Activated T-cell treated with anti-CD3 and anti-CD28 coated beads, Interleukin-2, amount 50 U/mL, for 24 hours (primary cell): Measurements from ENCODE around the gene HDLBP.
"Not testable (repeated sequence)": the region's sequence is repeated elsewhere in the genome, so short reads cannot be mapped to it uniquely, and the experiment has no call there.

Experiments
- DNase-seq: peaks from one replicate; pipeline ENCODE4 v3.0.0-alpha.2; 2020
- H3K27ac Mint-ChIP-seq: 2 replicates; pipeline ENCODE4 v1.8.0; 2020; ENCODE audit warnings: mild to moderate bottlenecking, mixed read lengths
- H3K27me3 Mint-ChIP-seq: 2 replicates; pipeline ENCODE4 v1.8.0; 2020; ENCODE audit warnings: mixed read lengths
- H3K36me3 Mint-ChIP-seq: 2 replicates; pipeline ENCODE4 v1.8.0; 2020; ENCODE audit warnings: low read depth, mixed read lengths
- H3K4me1 Mint-ChIP-seq: 2 replicates; pipeline ENCODE4 v1.8.0; 2020; ENCODE audit warnings: low read depth, mixed read lengths
- H3K4me3 Mint-ChIP-seq: 2 replicates; pipeline ENCODE4 v1.8.0; 2020; ENCODE audit warnings: mild to moderate bottlenecking, moderate library complexity, mixed read lengths
- H3K9me3 Mint-ChIP-seq: 2 replicates; pipeline ENCODE4 v1.8.0; 2020; ENCODE audit warnings: mixed read lengths

Gene HDLBP

GRCh38 chr2:241302759-241303651, 12.5 kb downstream of the HDLBP start:
- peaks cover 24% of the 10 kb centered on the region for H3K36me3 Mint-ChIP-seq
- no peaks in the 10 kb centered on the region for H3K9me3 Mint-ChIP-seq
- H3K27ac Mint-ChIP-seq = peak overlapping the region; percentile 5
- no peak overlapping the region for H3K4me3 Mint-ChIP-seq
- peaks cover 66% of the 10 kb centered on the region for H3K4me1 Mint-ChIP-seq
- no peak for DNase-seq
- H3K27me3 Mint-ChIP-seq = no peaks in the 10 kb centered on the region

GRCh38 chr2:241302083-241302482, 13.4 kb downstream of the HDLBP start:
- Mint-ChIP-seq H3K4me3 (no peak overlapping the region), H3K4me1 (peaks cover 65% of the 10 kb centered on the region)

GRCh38 chr2:241300000-241300399, 15.5 kb downstream of the HDLBP start:
- H3K4me3 Mint-ChIP-seq = no peak overlapping the region
- H3K27me3 Mint-ChIP-seq = no peaks in the 10 kb centered on the region
- peak; percentile 46 for DNase-seq
- no peaks in the 10 kb centered on the region for H3K9me3 Mint-ChIP-seq
- peaks cover 61% of the 10 kb centered on the region for H3K4me1 Mint-ChIP-seq
- peak overlapping the region; percentile 5 for H3K27ac Mint-ChIP-seq
- H3K36me3 Mint-ChIP-seq = peaks cover 26% of the 10 kb centered on the region

More at GRCh38 chr2:241302083-241302482, 13.4 kb downstream of the HDLBP start:
- Mint-ChIP-seq H3K27ac (no peak overlapping the region), H3K9me3 (no peaks in the 10 kb centered on the region), H3K36me3 (peaks cover 25% of the 10 kb centered on the region), H3K27me3 (no peaks in the 10 kb centered on the region)
- no peak for DNase-seq

- H3K36me3 Mint-ChIP-seq = peaks cover 21% of the 10 kb centered on the region
- H3K27me3 Mint-ChIP-seq = no peaks in the 10 kb centered on the region
- H3K9me3 Mint-ChIP-seq = no peaks in the 10 kb centered on the region
- peak overlapping the region; percentile 45 for H3K27ac Mint-ChIP-seq
- H3K4me3 Mint-ChIP-seq = no peak overlapping the region
- H3K4me1 Mint-ChIP-seq = peaks cover 56% of the 10 kb centered on the region
- DNase-seq = no peak
Measured at GRCh38 chr2:241298673-241299072, 16.8 kb downstream of the HDLBP start.

- H3K27me3 Mint-ChIP-seq = no peaks in the 10 kb centered on the region
- H3K4me3 Mint-ChIP-seq = no peak overlapping the region
- no peak overlapping the region for H3K27ac Mint-ChIP-seq
- H3K9me3 Mint-ChIP-seq = no peaks in the 10 kb centered on the region
- peaks cover 52% of the 10 kb centered on the region for H3K4me1 Mint-ChIP-seq
- no peak for DNase-seq
- H3K36me3 Mint-ChIP-seq = peaks cover 21% of the 10 kb centered on the region
Measured at GRCh38 chr2:241296767-241297166, 18.7 kb downstream of the HDLBP start.

- H3K4me1 Mint-ChIP-seq = peaks cover 60% of the 10 kb centered on the region
- H3K27ac Mint-ChIP-seq = no peak overlapping the region
- no peaks in the 10 kb centered on the region for H3K27me3 Mint-ChIP-seq
- DNase-seq = no peak
- H3K4me3 Mint-ChIP-seq = no peak overlapping the region
- peaks cover 24% of the 10 kb centered on the region for H3K36me3 Mint-ChIP-seq
- H3K9me3 Mint-ChIP-seq = no peaks in the 10 kb centered on the region
Measured at GRCh38 chr2:241295326-241296095, 20.0 kb downstream of the HDLBP start.

- H3K27me3 Mint-ChIP-seq, H3K9me3 Mint-ChIP-seq, H3K4me3 Mint-ChIP-seq, DNase-seq, H3K27ac Mint-ChIP-seq: not testable (repeated sequence)
- peaks cover 60% of the 10 kb centered on the region for H3K4me1 Mint-ChIP-seq
- H3K36me3 Mint-ChIP-seq = peaks cover 44% of the 10 kb centered on the region
Measured at GRCh38 chr2:241293378-241293797, 22.1 kb downstream of the HDLBP start.

GRCh38 chr2:241291977-241292376, 23.5 kb downstream of the HDLBP start:
- H3K36me3 Mint-ChIP-seq = peaks cover 44% of the 10 kb centered on the region
- no peak overlapping the region for H3K27ac Mint-ChIP-seq
- no peaks in the 10 kb centered on the region for H3K9me3 Mint-ChIP-seq
- DNase-seq = no peak
- no peaks in the 10 kb centered on the region for H3K27me3 Mint-ChIP-seq
- no peak overlapping the region for H3K4me3 Mint-ChIP-seq
- peaks cover 59% of the 10 kb centered on the region for H3K4me1 Mint-ChIP-seq

GRCh38 chr2:241291153-241291552, 24.3 kb downstream of the HDLBP start:
- H3K36me3 Mint-ChIP-seq = peaks cover 42% of the 10 kb centered on the region
- no peaks in the 10 kb centered on the region for H3K9me3 Mint-ChIP-seq
- H3K27me3 Mint-ChIP-seq = no peaks in the 10 kb centered on the region
- DNase-seq = no peak
- no peak overlapping the region for H3K4me3 Mint-ChIP-seq
- no peak overlapping the region for H3K27ac Mint-ChIP-seq
- H3K4me1 Mint-ChIP-seq = peaks cover 59% of the 10 kb centered on the region

GRCh38 chr2:241289597-241289996, 25.9 kb downstream of the HDLBP start:
- Mint-ChIP-seq H3K27me3 (no peaks in the 10 kb centered on the region), H3K27ac (no peak overlapping the region), H3K36me3 (peaks cover 49% of the 10 kb centered on the region)

GRCh38 chr2:241289053-241289452, 26.4 kb downstream of the HDLBP start:
- H3K27ac Mint-ChIP-seq = no peak overlapping the region
- DNase-seq = no peak
- H3K36me3 Mint-ChIP-seq = peaks cover 54% of the 10 kb centered on the region
- no peaks in the 10 kb centered on the region for H3K9me3 Mint-ChIP-seq
- no peak overlapping the region for H3K4me3 Mint-ChIP-seq
- H3K27me3 Mint-ChIP-seq = no peaks in the 10 kb centered on the region
- H3K4me1 Mint-ChIP-seq = peaks cover 66% of the 10 kb centered on the region

More at GRCh38 chr2:241289597-241289996, 25.9 kb downstream of the HDLBP start:
- Mint-ChIP-seq H3K4me1 (peaks cover 64% of the 10 kb centered on the region), H3K9me3 (no peaks in the 10 kb centered on the region), H3K4me3 (no peak overlapping the region)
- no peak for DNase-seq

GRCh38 chr2:241288324-241288888, 27.1 kb downstream of the HDLBP start:
- no peak overlapping the region for H3K4me3 Mint-ChIP-seq
- H3K9me3 Mint-ChIP-seq = no peaks in the 10 kb centered on the region
- H3K27ac Mint-ChIP-seq = peak overlapping the region; percentile 5
- no peak for DNase-seq
- no peaks in the 10 kb centered on the region for H3K27me3 Mint-ChIP-seq
- H3K36me3 Mint-ChIP-seq = peaks cover 59% of the 10 kb centered on the region
- peaks cover 67% of the 10 kb centered on the region for H3K4me1 Mint-ChIP-seq

- Mint-ChIP-seq H3K27ac (no peak overlapping the region), H3K27me3 (no peaks in the 10 kb centered on the region), H3K9me3 (no peaks in the 10 kb centered on the region), H3K4me3 (no peak overlapping the region), H3K4me1 (peaks cover 64% of the 10 kb centered on the region), H3K36me3 (peaks cover 66% of the 10 kb centered on the region)
- no peak for DNase-seq
Measured at GRCh38 chr2:241286348-241287090, 29.0 kb downstream of the HDLBP start.

- Mint-ChIP-seq H3K9me3 (no peaks in the 10 kb centered on the region), H3K36me3 (peaks cover 65% of the 10 kb centered on the region), H3K27me3 (no peaks in the 10 kb centered on the region), H3K27ac (no peak overlapping the region), H3K4me1 (peaks cover 57% of the 10 kb centered on the region), H3K4me3 (no peak overlapping the region)
- DNase-seq = no peak
Measured at GRCh38 chr2:241285596-241285995, 29.9 kb downstream of the HDLBP start.
